Jurkat, Clone E6-1 (cell line): ENCODE measurements around the gene NDUFAF7. TPM values are rescaled to one million over a fixed set of nuclear protein-coding genes. Genes with fewer than 3 reads are reported as not detected.
"Not testable (repeated sequence)": the region's sequence is repeated elsewhere in the genome, so short reads cannot be mapped to it uniquely, and the experiment has no call there.

ENCODE experiments used
- DNase-seq: peaks from one replicate; pipeline ENCODE4 v3.0.0-alpha.2; 2011; ENCODE audit warnings: low read depth, low spot score
- H3K4me3 ChIP-seq: 2 replicates; pipeline ENCODE4 v1.5.1; 2011; ENCODE audit warnings: mild to moderate bottlenecking, low read length, control low read depth, moderate library complexity
- polyA plus RNA-seq: library from polyadenylated mRNA; unstranded; fragments of >200 nt; gene quantifications from one replicate; pipeline ENCODE4 v1.2.1, GENCODE V29; 2012; ENCODE audit warnings: missing spikeins; ENCODE audit not compliant: insufficient read length, insufficient read depth

NDUFAF7 gene
- polyA plus RNA-seq, result 20.3 TPM

GRCh38 chr2:37231241-37232130 is at the start of gene NDUFAF7, which contains the start of gene CEBPZ:
Gene NDUFAF7 (plus strand): TSS chr2:37231658. CDS start chr2:37231706, 48 bp downstream.
Gene CEBPZ (minus strand): TSS chr2:37231596. CDS start chr2:37231567, 29 bp downstream.
- peak; percentile 67 for DNase-seq
- H3K4me3 ChIP-seq, result peak within 1 kb of the TSS; percentile 82

- no peak for DNase-seq
- H3K4me3 ChIP-seq, result no peak overlapping the region
Measured at GRCh38 chr2:37181726-37182684, 49.5 kb upstream of the NDUFAF7 start.

- no peak for DNase-seq
- no peak within 1 kb of the TSS for H3K4me3 ChIP-seq
Measured at GRCh38 chr2:37188570-37188969, 42.9 kb upstream of the NDUFAF7 start, which contains the start of gene SULT6B1. Gene SULT6B1 (minus strand): TSS chr2:37188670. CDS start chr2:37188640, 30 bp downstream.

GRCh38 chr2:37189452-37190153 is 41.9 kb upstream of the NDUFAF7 start:
- DNase-seq, result no peak
- no peak overlapping the region for H3K4me3 ChIP-seq

- no peak for DNase-seq
Measured at GRCh38 chr2:37190290-37190689, 41.2 kb upstream of the NDUFAF7 start.

GRCh38 chr2:37191253-37191652 is 40.2 kb upstream of the NDUFAF7 start:
- DNase-seq, result no peak
- no peak overlapping the region for H3K4me3 ChIP-seq

More at GRCh38 chr2:37190290-37190689, 41.2 kb upstream of the NDUFAF7 start:
- no peak overlapping the region for H3K4me3 ChIP-seq

- no peak overlapping the region for H3K4me3 ChIP-seq
- no peak for DNase-seq
Measured at GRCh38 chr2:37191747-37192146, 39.7 kb upstream of the NDUFAF7 start.

- H3K4me3 ChIP-seq, result no peak overlapping the region
- DNase-seq, result no peak
Measured at GRCh38 chr2:37192551-37192950, 38.9 kb upstream of the NDUFAF7 start.

GRCh38 chr2:37195862-37196319 is 35.6 kb upstream of the NDUFAF7 start:
- H3K4me3 ChIP-seq, result peak overlapping the region; percentile 70

GRCh38 chr2:37196320-37197195 is 34.9 kb upstream of the NDUFAF7 start, which contains the start of gene CEBPZOS:
Gene CEBPZOS (plus strand): TSS chr2:37196496. CDS start chr2:37199705, 3,209 bp downstream.
- DNase-seq, result peak; percentile 55
- H3K4me3 ChIP-seq, result peak within 1 kb of the TSS; percentile 70

More at GRCh38 chr2:37195862-37196319, 35.6 kb upstream of the NDUFAF7 start:
- DNase-seq, result not testable (repeated sequence)

GRCh38 chr2:37198681-37199065 is 32.8 kb upstream of the NDUFAF7 start:
- DNase-seq, result no peak
- no peak overlapping the region for H3K4me3 ChIP-seq

GRCh38 chr2:37201208-37201607 is 30.2 kb upstream of the NDUFAF7 start:
- no peak for DNase-seq
- no peak overlapping the region for H3K4me3 ChIP-seq

- peak; percentile 59 for DNase-seq
- no peak overlapping the region for H3K4me3 ChIP-seq
Measured at GRCh38 chr2:37201766-37202165, 29.7 kb upstream of the NDUFAF7 start.

- H3K4me3 ChIP-seq, result no peak overlapping the region
- no peak for DNase-seq
Measured at GRCh38 chr2:37203708-37204107, 27.8 kb upstream of the NDUFAF7 start.

GRCh38 chr2:37205071-37205661 is 26.3 kb upstream of the NDUFAF7 start:
- not testable (repeated sequence) for DNase-seq, H3K4me3 ChIP-seq

GRCh38 chr2:37205689-37206341 is 25.6 kb upstream of the NDUFAF7 start:
- H3K4me3 ChIP-seq, result no peak overlapping the region
- DNase-seq, result no peak

GRCh38 chr2:37206760-37207159 is 24.7 kb upstream of the NDUFAF7 start:
- not testable (repeated sequence) for H3K4me3 ChIP-seq, DNase-seq
